ENCODE measurements around the gene KRTAP3-2.

KRTAP3-2 gene

GRCh38 chr17:41020336-41020735 lies 20.6 kb upstream of the KRTAP3-2 start:
- no peak for TF ChIP-seq CTCF (IDR thresholded peaks at IDR 0.05)
- Histone ChIP-seq H3K4me1 (ENCODE audit: control insufficient read depth in 1 of 2, insufficient read depth in 1 of 2, low read depth in 1 of 2, low read length in 1 of 2) (peaks cover 13 to 15% of the 10 kb centered on the region in 2 experiments), H3K36me3 (no peaks in the 10 kb centered on the region), H3K4me3 (ENCODE audit: low read depth in 1 of 2, low read length in 1 of 2) (no peak overlapping the region), H3K9me3 (no peaks in the 10 kb centered on the region), H3K27ac (no peak overlapping the region), H3K27me3 (peaks cover 4% of the 10 kb centered on the region)

DNA sequence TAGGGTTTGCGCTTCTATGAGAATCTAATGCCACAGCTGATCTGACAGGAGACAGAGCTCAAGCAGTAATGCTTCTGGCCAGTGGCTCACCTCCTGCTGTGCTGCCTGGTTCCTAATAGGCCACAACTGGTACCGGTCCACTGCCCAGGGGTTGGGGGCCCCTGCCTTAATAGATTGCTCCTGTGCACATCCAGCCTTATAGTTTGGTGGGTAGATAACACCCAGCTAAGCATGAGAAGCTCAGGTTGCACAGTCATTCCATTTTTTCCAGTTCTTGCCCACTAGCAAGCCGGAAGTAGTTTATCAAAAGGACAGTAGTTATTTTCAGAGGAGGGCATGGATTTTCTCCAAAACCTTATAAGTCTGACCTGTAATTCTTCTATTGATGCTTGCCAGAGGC lies 19.7 kb upstream of the KRTAP3-2 start:
- H3K4me3 ChIP-seq (ENCODE audit: low read depth in 1 of 2, low read length in 1 of 2): no peak overlapping the region
- H3K27me3 ChIP-seq: peaks cover 9% of the 10 kb centered on the region
- no peaks in the 10 kb centered on the region for H3K9me3 ChIP-seq
- H3K4me1 ChIP-seq (ENCODE audit: control insufficient read depth in 1 of 2, insufficient read depth in 1 of 2, low read depth in 1 of 2, low read length in 1 of 2): peaks cover 13 to 15% of the 10 kb centered on the region in 2 experiments
- TF ChIP-seq CTCF (IDR thresholded peaks at IDR 0.05): no peak
- H3K36me3 ChIP-seq: no peaks in the 10 kb centered on the region
- H3K27ac ChIP-seq: no peak overlapping the region

GRCh38 chr17:41018541-41018940 lies 18.8 kb upstream of the KRTAP3-2 start:
- Histone ChIP-seq H3K4me1 (ENCODE audit: control insufficient read depth in 1 of 2, insufficient read depth in 1 of 2, low read depth in 1 of 2, low read length in 1 of 2) (peaks cover 13 to 15% of the 10 kb centered on the region in 2 experiments), H3K9me3 (no peaks in the 10 kb centered on the region), H3K27me3 (peaks cover 9% of the 10 kb centered on the region), H3K4me3 (ENCODE audit: low read depth in 1 of 2, low read length in 1 of 2) (no peak overlapping the region), H3K36me3 (no peaks in the 10 kb centered on the region), H3K27ac (peak overlapping the region; percentile 24)
- TF ChIP-seq CTCF (IDR thresholded peaks at IDR 0.05): no peak

DNA sequence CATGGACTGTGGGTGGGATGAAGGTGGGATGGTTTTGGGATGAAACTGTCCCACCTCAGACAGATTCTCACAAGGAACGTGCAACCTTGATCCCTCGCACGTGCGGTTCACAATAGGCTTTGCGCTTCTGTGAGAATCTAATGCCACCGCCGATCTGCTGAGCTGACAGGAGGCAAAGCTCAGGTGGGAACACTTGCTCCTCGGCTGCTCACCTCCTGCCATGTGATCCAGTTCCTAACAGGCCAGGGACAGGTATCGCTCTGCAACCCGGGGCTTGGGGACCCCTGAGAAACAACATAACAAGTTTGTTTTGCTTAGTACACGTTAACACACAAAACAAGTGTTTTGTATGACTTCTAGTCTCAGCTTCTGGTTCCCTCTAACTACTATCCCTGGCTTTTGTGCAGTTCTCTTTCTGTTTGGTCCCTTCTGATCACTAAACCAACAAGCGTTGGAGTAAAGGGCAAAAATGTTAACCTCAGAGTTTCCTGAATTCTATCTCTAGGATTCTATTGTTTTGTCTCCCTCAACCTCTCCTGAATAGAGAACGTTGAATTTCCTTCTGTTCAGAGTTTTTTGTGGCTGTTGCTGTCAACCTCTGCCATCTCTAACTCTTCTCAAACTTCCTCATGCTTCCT lies 17.0 kb upstream of the KRTAP3-2 start:
- Histone ChIP-seq H3K4me1 (ENCODE audit: control insufficient read depth in 1 of 2, insufficient read depth in 1 of 2, low read depth in 1 of 2, low read length in 1 of 2) (peaks cover 13 to 15% of the 10 kb centered on the region in 2 experiments), H3K27me3 (peaks cover 9% of the 10 kb centered on the region), H3K4me3 (ENCODE audit: low read depth in 1 of 2, low read length in 1 of 2) (no peak overlapping the region), H3K36me3 (no peaks in the 10 kb centered on the region), H3K27ac (no peak overlapping the region), H3K9me3 (no peaks in the 10 kb centered on the region)
- TF ChIP-seq CTCF (IDR thresholded peaks at IDR 0.05): no peak

- Histone ChIP-seq H3K36me3 (no peaks in the 10 kb centered on the region), H3K9me3 (no peaks in the 10 kb centered on the region), H3K27me3 (peaks cover 9% of the 10 kb centered on the region), H3K4me1 (ENCODE audit: control insufficient read depth in 1 of 2, insufficient read depth in 1 of 2, low read depth in 1 of 2, low read length in 1 of 2) (peaks cover 13 to 15% of the 10 kb centered on the region in 2 experiments), H3K4me3 (ENCODE audit: low read depth in 1 of 2, low read length in 1 of 2) (no peak overlapping the region), H3K27ac (no peak overlapping the region)
- no peak for TF ChIP-seq CTCF (IDR thresholded peaks at IDR 0.05)
Measured at GRCh38 chr17:41015454-41015853, 15.7 kb upstream of the KRTAP3-2 start.
